Activated CD4-positive, alpha-beta T cell treated with anti-CD3 and anti-CD28 coated beads, Interleukin-2, amount 10 ng/mL, durations not matched to agents 7 days and 5 days (primary cell): ENCODE measurements around the gene PPP1R1B. TPM values are rescaled to one million over a fixed set of nuclear protein-coding genes. Genes with fewer than 3 reads are reported as not detected.

Source experiments
- CTCF ChIA-PET: fragments of 350-600 bp; sonication (Branson Sonifier 250); formaldehyde crosslinking; loops from one replicate; lab custom pipeline; 2021; ENCODE audit warnings: antibody characterized with exemption; lab: Charles Lee
- POLR2A ChIA-PET: fragments of 350-600 bp; sonication (Branson Sonifier 250); formaldehyde crosslinking; loops from one replicate; lab custom pipeline; 2021; ENCODE audit warnings: antibody characterized with exemption; lab: Charles Lee
- DNase-seq: peaks from one replicate; pipeline ENCODE4 v3.0.0-alpha.2; 2020
- H3K27ac Mint-ChIP-seq: one replicate; pipeline ENCODE4 v1.8.0; 2021; ENCODE audit warnings: mild to moderate bottlenecking, moderate library complexity, mixed read lengths
- H3K27me3 Mint-ChIP-seq: one replicate; pipeline ENCODE4 v1.8.0; 2021; ENCODE audit warnings: mixed read lengths
- H3K36me3 Mint-ChIP-seq: one replicate; pipeline ENCODE4 v1.8.0; 2021; ENCODE audit warnings: low read depth, mixed read lengths
- H3K4me1 Mint-ChIP-seq: one replicate; pipeline ENCODE4 v1.8.0; 2021; ENCODE audit warnings: mixed read lengths
- H3K4me3 Mint-ChIP-seq: one replicate; pipeline ENCODE4 v1.8.0; 2021; ENCODE audit warnings: mild to moderate bottlenecking, moderate library complexity, mixed read lengths
- H3K9me3 Mint-ChIP-seq: one replicate; pipeline ENCODE4 v1.8.0; 2021; ENCODE audit warnings: mixed read lengths
- total RNA-seq, 2 experiments: library from RNA; stranded (reverse); gene quantifications; one replicate each; pipeline ENCODE4 v1.2.3, GENCODE V29; 2021

Gene PPP1R1B
- total RNA-seq, 2 experiments from 2014 or later, result not detected

GRCh38 chr17:39679521-39680192 lies 52.9 kb downstream of the PPP1R1B start:
- H3K27me3 Mint-ChIP-seq, result no peaks in the 10 kb centered on the region
- CTCF ChIA-PET, result interaction anchor here (1.5 to 3.0 kb wide), 5 partner anchors 8 to 58 kb away, joined by 8 to 17 read pairs (median 8); partner anchors contain the start of genes MIEN1, PGAP3 and PNMT
- H3K4me1 Mint-ChIP-seq, result peaks cover 62% of the 10 kb centered on the region

GRCh38 chr17:39683295-39683939 lies 56.7 kb downstream of the PPP1R1B start:
- peaks cover 47% of the 10 kb centered on the region for H3K36me3 Mint-ChIP-seq
- H3K27me3 Mint-ChIP-seq, result no peaks in the 10 kb centered on the region
- no peak for DNase-seq
- no peak overlapping the region for H3K27ac Mint-ChIP-seq
- H3K4me1 Mint-ChIP-seq, result peaks cover 51% of the 10 kb centered on the region
- peaks cover 3% of the 10 kb centered on the region for H3K9me3 Mint-ChIP-seq
- ChIA-PET CTCF (interaction anchor here (1.8 kb wide), 1 partner anchor 62 kb away, joined by 7 read pairs; no protein-coding TSS in a partner anchor), POLR2A (no interaction called here)
- no peak overlapping the region for H3K4me3 Mint-ChIP-seq

More at GRCh38 chr17:39679521-39680192, 52.9 kb downstream of the PPP1R1B start:
- DNase-seq, result peak; percentile 47
- Mint-ChIP-seq H3K36me3 (peaks cover 49% of the 10 kb centered on the region), H3K9me3 (no peaks in the 10 kb centered on the region), H3K4me3 (no peak overlapping the region), H3K27ac (peak overlapping the region; percentile 92)
- POLR2A ChIA-PET, result no interaction called here

GRCh38 chr17:39684369-39685192 lies 57.8 kb downstream of the PPP1R1B start:
- no peaks in the 10 kb centered on the region for H3K27me3 Mint-ChIP-seq
- peaks cover 48% of the 10 kb centered on the region for H3K4me1 Mint-ChIP-seq
- no peak for DNase-seq
- no peak overlapping the region for H3K27ac Mint-ChIP-seq
- H3K9me3 Mint-ChIP-seq, result peaks cover 7% of the 10 kb centered on the region
- CTCF ChIA-PET, result interaction anchor here (1.4 kb wide), 1 partner anchor 63 kb away, joined by 4 read pairs; no protein-coding TSS in a partner anchor
- POLR2A ChIA-PET, result no interaction called here
- peaks cover 44% of the 10 kb centered on the region for H3K36me3 Mint-ChIP-seq
- H3K4me3 Mint-ChIP-seq, result no peak overlapping the region

Other genes starting within 250 kb of the PPP1R1B start
- gene FBXL20, start 225.3 kb upstream of the PPP1R1B start, total RNA-seq, result 10 to 100 TPM; 13.1 to 13.7 TPM
- 10 to 100 TPM; 55.8 to 59.1 TPM for gene MED1, start 175.7 kb upstream of the PPP1R1B start, total RNA-seq
- 100 to 1,000 TPM in 1 of 2 experiments, 10 to 100 TPM in 1; 89.9 to 100 TPM for gene CDK12, start 165.5 kb upstream of the PPP1R1B start, total RNA-seq
- gene NEUROD2, start 19.0 kb upstream of the PPP1R1B start, total RNA-seq, result not detected
- gene STARD3, start 10.2 kb downstream of the PPP1R1B start, total RNA-seq, result 10 to 100 TPM; 70.0 to 72.8 TPM
- 1 to 10 TPM; 2.0 to 2.1 TPM for gene TCAP, start 38.4 kb downstream of the PPP1R1B start, total RNA-seq
- gene PNMT, start 41.5 kb downstream of the PPP1R1B start, total RNA-seq, result under 1 TPM in 1 of 2 experiments, not detected in 1; 0.19 TPM
- 10 to 100 TPM; 27.0 to 30.6 TPM for gene PGAP3, start 61.1 kb downstream of the PPP1R1B start, total RNA-seq
- gene ERBB2, start 73.1 kb downstream of the PPP1R1B start, total RNA-seq, result 1 to 10 TPM; 4.5 to 4.6 TPM
- gene MIEN1, start 103.6 kb downstream of the PPP1R1B start, total RNA-seq, result 10 to 100 TPM; 49.7 to 50.2 TPM
- gene GRB7, start 111.0 kb downstream of the PPP1R1B start, total RNA-seq, result under 1 TPM; 0.69 to 0.81 TPM
- 10 to 100 TPM; 33.1 to 39.8 TPM for gene IKZF3, start 237.4 kb downstream of the PPP1R1B start, total RNA-seq
- gene ZPBP2, start 241.2 kb downstream of the PPP1R1B start, total RNA-seq, result not detected